A673 (cell line): ENCODE data around the gene AIFM2. TPM values are rescaled to one million over a fixed set of nuclear protein-coding genes. Genes with fewer than 3 reads are reported as not detected.
"Not testable (repeated sequence)": the region's sequence is repeated elsewhere in the genome, so short reads cannot be mapped to it uniquely, and the experiment has no call there.

Experiments
- BruUV-seq: library from RNA; stranded (reverse); fragments of 400-500 nt; replicated peaks from 2 replicates; lab custom pipeline; 2021; lab: Mats Ljungman, UMichigan
- CTCF ChIA-PET: fragments of 300-600 bp; sonication (Branson Sonifier 250); formaldehyde crosslinking; loops from one replicate; lab custom pipeline; 2022; ENCODE audit warnings: antibody characterized with exemption; lab: Charles Lee
- POLR2A ChIA-PET: fragments of 300-600 bp; sonication (Branson Sonifier 250); formaldehyde crosslinking; loops from one replicate; lab custom pipeline; 2022; ENCODE audit warnings: antibody characterized with exemption; ENCODE audit not compliant: low non-redundant PET; lab: Charles Lee
- DNase-seq: peaks from one replicate; pipeline ENCODE4 v3.0.0-alpha.2; 2015; ENCODE audit warnings: low spot score
- H3K27ac ChIP-seq: fragments of 200-600 bp; sonication (generic); 2 replicates; pipeline ENCODE4 v1.5.1; 2016; ENCODE audit warnings: mixed run types, low read depth, mild to moderate bottlenecking, mixed read lengths, antibody characterized with exemption, low read length; ENCODE audit not compliant: poor library complexity, severe bottlenecking
- H3K27me3 ChIP-seq: fragments of 200-600 bp; sonication (generic); replicated peaks from 2 replicates; pipeline ENCODE4 v1.6.1; 2017; ENCODE audit warnings: mixed run types, low read depth, mild to moderate bottlenecking, mixed read lengths, antibody characterized with exemption, low read length; ENCODE audit not compliant: insufficient read depth, poor library complexity
- H3K36me3 ChIP-seq: fragments of 200-600 bp; sonication (generic); 2 replicates; pipeline ENCODE4 v1.6.1; 2016; ENCODE audit warnings: mixed run types, mild to moderate bottlenecking, mixed read lengths, antibody characterized with exemption, low read length; ENCODE audit not compliant: insufficient read depth, poor library complexity, severe bottlenecking
- H3K4me1 ChIP-seq: fragments of 200-600 bp; sonication (generic); 2 replicates; pipeline ENCODE4 v1.6.1; 2017; ENCODE audit warnings: mixed run types, mild to moderate bottlenecking, mixed read lengths, antibody characterized with exemption, low read length; ENCODE audit not compliant: insufficient read depth, poor library complexity, severe bottlenecking
- H3K4me3 ChIP-seq: fragments of 200-600 bp; sonication (generic); 2 replicates; pipeline ENCODE4 v1.5.1; 2016; ENCODE audit warnings: low read depth, mixed run types, mild to moderate bottlenecking, mixed read lengths, low read length; ENCODE audit not compliant: poor library complexity, severe bottlenecking
- H3K9me3 ChIP-seq: fragments of 200-600 bp; sonication (generic); 2 replicates; pipeline ENCODE4 v1.6.1; 2016; ENCODE audit warnings: mixed run types, low read depth, mild to moderate bottlenecking, mixed read lengths, antibody characterized with exemption, low read length; ENCODE audit not compliant: poor library complexity, severe bottlenecking
- EZH2 ChIP-seq: fragments of 200-600 bp; sonication (generic); IDR thresholded peaks from 2 replicates; pipeline ENCODE4 v1.6.1; 2017; ENCODE audit warnings: borderline replicate concordance, low read depth, mild to moderate bottlenecking, mixed read lengths, antibody characterized with exemption, low read length; ENCODE audit not compliant: poor library complexity, severe bottlenecking
- intact Hi-C: fragments of 100-400 bp; cut with micrococcal nuclease; formaldehyde crosslinking; loops from one replicate; pipeline ENCODE4 v1.10.0; 2022; ENCODE audit not compliant: unreplicated experiment
- total RNA-seq: library from RNA; stranded (reverse); gene quantifications from 2 replicates; pipeline ENCODE4 v1.2.3, GENCODE V29; 2021
- TF ChIP-seq, protein P1 (sequence below): fragments of 300-800, 200-600 bp; sonication (generic); conservative IDR thresholded peaks from 2 replicates; pipeline ENCODE4 v1.5.1; 2017; ENCODE audit warnings: low read depth, mild to moderate bottlenecking, antibody characterized with exemption, low read length, moderate library complexity, mixed read lengths

The AIFM2 gene
- total RNA-seq, 1 experiment from 2014 or later = 4.3 TPM

- H3K27me3 ChIP-seq = no peaks in the 10 kb centered on the region
- DNase-seq = no peak
- no peak overlapping the region for H3K27ac ChIP-seq
- TF ChIP-seq EZH2 = no peak
- TF ChIP-seq, protein P1, sequence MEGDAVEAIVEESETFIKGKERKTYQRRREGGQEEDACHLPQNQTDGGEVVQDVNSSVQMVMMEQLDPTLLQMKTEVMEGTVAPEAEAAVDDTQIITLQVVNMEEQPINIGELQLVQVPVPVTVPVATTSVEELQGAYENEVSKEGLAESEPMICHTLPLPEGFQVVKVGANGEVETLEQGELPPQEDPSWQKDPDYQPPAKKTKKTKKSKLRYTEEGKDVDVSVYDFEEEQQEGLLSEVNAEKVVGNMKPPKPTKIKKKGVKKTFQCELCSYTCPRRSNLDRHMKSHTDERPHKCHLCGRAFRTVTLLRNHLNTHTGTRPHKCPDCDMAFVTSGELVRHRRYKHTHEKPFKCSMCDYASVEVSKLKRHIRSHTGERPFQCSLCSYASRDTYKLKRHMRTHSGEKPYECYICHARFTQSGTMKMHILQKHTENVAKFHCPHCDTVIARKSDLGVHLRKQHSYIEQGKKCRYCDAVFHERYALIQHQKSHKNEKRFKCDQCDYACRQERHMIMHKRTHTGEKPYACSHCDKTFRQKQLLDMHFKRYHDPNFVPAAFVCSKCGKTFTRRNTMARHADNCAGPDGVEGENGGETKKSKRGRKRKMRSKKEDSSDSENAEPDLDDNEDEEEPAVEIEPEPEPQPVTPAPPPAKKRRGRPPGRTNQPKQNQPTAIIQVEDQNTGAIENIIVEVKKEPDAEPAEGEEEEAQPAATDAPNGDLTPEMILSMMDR = no peak
- ChIA-PET CTCF (no interaction called here), POLR2A (no interaction called here)
- H3K4me3 ChIP-seq = no peak overlapping the region
- H3K4me1 ChIP-seq = no peaks in the 10 kb centered on the region
- intact Hi-C loops = no loop called here
- H3K36me3 ChIP-seq = peaks cover 81% of the 10 kb centered on the region
- H3K9me3 ChIP-seq = no peaks in the 10 kb centered on the region
- BruUV-seq = no TSS peak
These were observed 31.0 kb downstream of the AIFM2 start for GRCh38 chr10:70101668-70102067.

DNA sequence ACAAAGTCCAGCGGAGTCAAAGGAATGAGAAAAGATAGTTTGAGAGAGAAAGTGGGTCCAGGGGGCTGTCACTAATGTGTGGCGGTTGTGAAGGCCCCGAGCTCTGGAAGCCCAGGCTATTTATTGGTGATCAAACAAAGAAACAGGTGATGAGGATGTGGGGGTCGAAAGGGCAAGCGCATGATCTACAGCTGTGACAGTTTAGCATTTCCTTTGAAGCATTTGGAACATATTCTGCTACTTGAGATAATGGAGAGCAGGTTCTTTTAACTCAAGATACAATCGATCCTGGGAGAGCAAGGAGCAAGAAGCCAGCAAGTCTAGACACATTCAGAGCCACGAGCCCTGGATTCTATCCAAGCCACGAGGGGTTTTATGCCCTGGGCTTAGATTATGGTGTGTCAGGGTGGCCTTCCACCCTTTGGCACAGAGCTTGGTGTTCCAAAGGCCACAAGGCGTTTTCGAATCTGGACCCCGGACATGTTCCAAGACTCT lies 31.5 kb downstream of the AIFM2 start:
- CTCF ChIA-PET, H3K27ac ChIP-seq, H3K9me3 ChIP-seq, DNase-seq, BruUV-seq, H3K4me3 ChIP-seq, H3K27me3 ChIP-seq, POLR2A ChIA-PET, intact Hi-C loops, H3K4me1 ChIP-seq: not testable (repeated sequence)
- peaks cover 85% of the 10 kb centered on the region for H3K36me3 ChIP-seq

- TF ChIP-seq, protein P1 = no peak
- no peak for TF ChIP-seq EZH2
- H3K27ac ChIP-seq = no peak overlapping the region
- no peaks in the 10 kb centered on the region for H3K27me3 ChIP-seq
- CTCF ChIA-PET = no interaction called here
- intact Hi-C loops = no loop called here
- no peaks in the 10 kb centered on the region for H3K4me1 ChIP-seq
- H3K36me3 ChIP-seq = peaks cover 97% of the 10 kb centered on the region
- BruUV-seq = no TSS peak
- DNase-seq = no peak
- POLR2A ChIA-PET = no interaction called here
- no peak overlapping the region for H3K4me3 ChIP-seq
- no peaks in the 10 kb centered on the region for H3K9me3 ChIP-seq
These were observed 34.4 kb downstream of the AIFM2 start for GRCh38 chr10:70098271-70098670.

DNA sequence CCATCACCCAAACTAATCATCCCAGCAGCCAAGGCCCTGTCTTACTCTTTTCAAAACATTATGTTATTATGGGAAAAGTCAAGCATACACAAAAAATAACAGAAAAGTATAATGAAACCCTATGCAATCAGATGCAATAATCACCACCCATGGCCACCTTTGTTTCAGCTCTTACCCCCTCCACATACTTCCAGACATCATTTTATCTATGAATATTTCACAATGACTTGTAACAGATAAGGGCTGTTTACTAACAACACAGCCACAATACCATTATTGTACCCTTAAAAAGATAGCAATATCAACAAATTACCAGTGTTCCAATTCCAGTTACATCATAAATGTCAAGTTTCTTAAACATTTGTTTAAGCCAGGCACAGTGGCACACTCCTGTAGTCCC lies 35.2 kb downstream of the AIFM2 start:
- no peaks in the 10 kb centered on the region for H3K4me1 ChIP-seq
- BruUV-seq = no TSS peak
- TF ChIP-seq, protein P1 = no peak
- no peak for TF ChIP-seq EZH2
- H3K27me3 ChIP-seq = no peaks in the 10 kb centered on the region
- peaks cover 97% of the 10 kb centered on the region for H3K36me3 ChIP-seq
- POLR2A ChIA-PET = no interaction called here
- H3K4me3 ChIP-seq = no peak overlapping the region
- H3K27ac ChIP-seq = no peak overlapping the region
- H3K9me3 ChIP-seq = no peaks in the 10 kb centered on the region
- no peak for DNase-seq
- intact Hi-C loops = no loop called here
- CTCF ChIA-PET = no interaction called here
